Stimulated activated CD8-positive, alpha-beta memory T cell treated with anti-CD3 and anti-CD28 coated beads, Interleukin-7, amount 100 ng/mL, for 4 hours (primary cell): Measurements from ENCODE around the gene PGBD2.
"Not testable (repeated sequence)": the region's sequence is repeated elsewhere in the genome, so short reads cannot be mapped to it uniquely, and the experiment has no call there.

ENCODE experiments used
- DNase-seq, 2 donors: peaks; one replicate each; pipeline ENCODE4 v3.0.0-alpha.2; 2020; ENCODE audit warnings: low read depth in 2 of 2

Gene PGBD2

GRCh38 chr1:248906009-248906752, at the start of gene PGBD2:
TSS of gene PGBD2 (plus strand) at chr1:248906235. CDS start at chr1:248913863, 7,628 bp downstream.
- peak; percentile 87 to 90 for DNase-seq

GRCh38 chr1:248857201-248857600, 48.8 kb upstream of the PGBD2 start:
- DNase-seq = no peak

- no peak for DNase-seq
Observed at GRCh38 chr1:248857749-248858095, 48.3 kb upstream of the PGBD2 start.

- no peak for DNase-seq
Observed at GRCh38 chr1:248858096-248858890, 47.7 kb upstream of the PGBD2 start.

GRCh38 chr1:248858891-248859889, 46.8 kb upstream of the PGBD2 start, which contains the start of gene ZNF692:
TSS of gene ZNF692 (minus strand) at chr1:248859085. CDS start at chr1:248858309, 776 bp downstream.
- peak; percentile 96 to 98 for DNase-seq

- DNase-seq = no peak
Observed at GRCh38 chr1:248860007-248860406, 46.0 kb upstream of the PGBD2 start.

GRCh38 chr1:248861616-248862015, 44.4 kb upstream of the PGBD2 start:
- DNase-seq = no peak

GRCh38 chr1:248862695-248862997, 43.4 kb upstream of the PGBD2 start:
- no peak for DNase-seq

- DNase-seq = peak; percentile 53 to 72
Observed at GRCh38 chr1:248862998-248863881, 42.8 kb upstream of the PGBD2 start.

- no peak for DNase-seq
Observed at GRCh38 chr1:248871837-248872401, 34.1 kb upstream of the PGBD2 start.

- DNase-seq = no peak
Observed at GRCh38 chr1:248872752-248873408, 33.2 kb upstream of the PGBD2 start.

GRCh38 chr1:248873409-248873992, 32.5 kb upstream of the PGBD2 start:
- DNase-seq = peak; percentile 80 to 86

- DNase-seq = peak; percentile 71 to 82
Observed at GRCh38 chr1:248873993-248874533, 32.0 kb upstream of the PGBD2 start.

- DNase-seq = no peak
Observed at GRCh38 chr1:248881261-248881660, 24.8 kb upstream of the PGBD2 start.

GRCh38 chr1:248882427-248882826, 23.6 kb upstream of the PGBD2 start:
- not testable (repeated sequence) for DNase-seq

- no peak for DNase-seq
Observed at GRCh38 chr1:248884632-248885295, 21.3 kb upstream of the PGBD2 start.

GRCh38 chr1:248885646-248886045, 20.4 kb upstream of the PGBD2 start:
- DNase-seq = no peak

- no peak for DNase-seq
Observed at GRCh38 chr1:248886237-248886895, 19.7 kb upstream of the PGBD2 start.
